Activated naive CD8-positive, alpha-beta T cell treated with anti-CD3 and anti-CD28 coated beads, Interleukin-2, amount 50 U/mL, for 16 hours (primary cell): ENCODE measurements around the gene TPR.

Experiments
- DNase-seq: peaks from one replicate; pipeline ENCODE4 v3.0.0-alpha.2; 2020; ENCODE audit warnings: low read depth, low spot score

The TPR gene

GRCh38 chr1:186289943-186290545 is 85.0 kb downstream of the TPR start:
- DNase-seq = no peak

GRCh38 chr1:186286615-186287315 is 88.3 kb downstream of the TPR start:
- no peak for DNase-seq

- DNase-seq = no peak
These were observed 91.7 kb downstream of the TPR start for GRCh38 chr1:186283374-186283773.

- DNase-seq = no peak
These were observed 92.6 kb downstream of the TPR start for GRCh38 chr1:186282466-186282865.

- DNase-seq = no peak
These were observed 99.2 kb downstream of the TPR start for GRCh38 chr1:186275822-186276221.

- DNase-seq = no peak
These were observed 102.6 kb downstream of the TPR start for GRCh38 chr1:186272486-186272885.

- DNase-seq = no peak
These were observed 104.0 kb downstream of the TPR start for GRCh38 chr1:186271032-186271431.
